GM23338 (cell line): ENCODE results near the gene ANTXR1. TPM values are rescaled to one million over a fixed set of nuclear protein-coding genes. Genes with fewer than 3 reads are reported as not detected.

ENCODE experiments used
- ATAC-seq: fragments of 200-7000 bp; cut with Tn5 transposase; 3 replicates; pipeline ENCODE4 v1.9.1; 2020
- DNase-seq: peaks from one replicate; pipeline ENCODE4 v3.0.0-alpha.2; 2015; ENCODE audit warnings: low spot score
- H2AFZ ChIP-seq: fragments of 200-600 bp; sonication (generic); 2 replicates; pipeline ENCODE4 v1.8.0; 2016; ENCODE audit warnings: antibody characterized with exemption, mild to moderate bottlenecking, moderate library complexity
- H3F3A ChIP-seq: fragments of 200-600 bp; sonication (generic); replicated peaks from 2 replicates; pipeline ENCODE4 v1.8.0; 2017; ENCODE audit warnings: antibody characterized with exemption, mixed run types, low read depth
- H3K27ac ChIP-seq: fragments of 200-600 bp; sonication (generic); 2 replicates; pipeline ENCODE4 v1.6.1; 2016; ENCODE audit warnings: low read depth
- H3K27me3 ChIP-seq: fragments of 200-600 bp; sonication (generic); 2 replicates; pipeline ENCODE4 v1.8.0; 2016; ENCODE audit warnings: mild to moderate bottlenecking, mixed run types, moderate library complexity; ENCODE audit not compliant: insufficient read depth
- H3K36me3 ChIP-seq: fragments of 200-600 bp; sonication (generic); 2 replicates; pipeline ENCODE4 v1.8.0; 2016; ENCODE audit warnings: mild to moderate bottlenecking; ENCODE audit not compliant: insufficient read depth
- H3K4me1 ChIP-seq: fragments of 200-600 bp; sonication (generic); 2 replicates; pipeline ENCODE4 v1.8.0; 2016; ENCODE audit warnings: mild to moderate bottlenecking, moderate library complexity; ENCODE audit not compliant: insufficient read depth
- H3K4me2 ChIP-seq: fragments of 200-600 bp; sonication (generic); 2 replicates; pipeline ENCODE4 v1.7.1; 2017; ENCODE audit warnings: mixed run types
- H3K4me3 ChIP-seq: fragments of 200-600 bp; sonication (generic); 2 replicates; pipeline ENCODE4 v1.6.1; 2016; ENCODE audit warnings: mixed run types
- H3K79me2 ChIP-seq: fragments of 200-600 bp; sonication (generic); replicated peaks from 2 replicates; pipeline ENCODE4 v1.8.0; 2017; ENCODE audit warnings: mild to moderate bottlenecking; ENCODE audit not compliant: insufficient read depth
- H3K9me2 ChIP-seq: fragments of 200-600 bp; sonication (generic); 2 replicates; pipeline ENCODE4 v1.8.0; 2017; ENCODE audit not compliant: insufficient read depth
- H4K20me1 ChIP-seq: fragments of 200-600 bp; sonication (generic); replicated peaks from 2 replicates; pipeline ENCODE4 v1.8.0; 2017; ENCODE audit warnings: mild to moderate bottlenecking; ENCODE audit not compliant: insufficient read depth
- H3K27ac Mint-ChIP-seq: 2 replicates; pipeline ENCODE4 v1.8.0; 2020; ENCODE audit warnings: inconsistent platforms, mild to moderate bottlenecking, moderate library complexity, mixed read lengths
- H3K27me3 Mint-ChIP-seq: 3 replicates; pipeline ENCODE4 v1.8.0; 2022; ENCODE audit warnings: low read depth, mild to moderate bottlenecking, moderate library complexity, mixed read lengths, inconsistent platforms; ENCODE audit not compliant: insufficient read depth, poor library complexity
- H3K36me3 Mint-ChIP-seq: 3 replicates; pipeline ENCODE4 v1.8.0; 2021; ENCODE audit warnings: low read depth, mild to moderate bottlenecking, inconsistent platforms, moderate library complexity, mixed read lengths
- H3K4me1 Mint-ChIP-seq: 3 replicates; pipeline ENCODE4 v1.8.0; 2020; ENCODE audit warnings: mild to moderate bottlenecking, inconsistent platforms, mixed read lengths
- H3K4me3 Mint-ChIP-seq: 3 replicates; pipeline ENCODE4 v1.8.0; 2021; ENCODE audit warnings: moderate library complexity, mild to moderate bottlenecking, inconsistent platforms, mixed read lengths
- H3K9me3 Mint-ChIP-seq: 3 replicates; pipeline ENCODE4 v1.8.0; 2020; ENCODE audit warnings: moderate library complexity, mild to moderate bottlenecking, inconsistent platforms, mixed read lengths
- CREB1 ChIP-seq: fragments of 250-450 bp; sonication (Bioruptor Pico); IDR thresholded peaks from 2 replicates; pipeline ENCODE4 v1.5.0; 2020; ENCODE audit warnings: low read depth, mild to moderate bottlenecking, moderate library complexity
- EZH2phosphoT487 ChIP-seq: fragments of 200-600 bp; sonication (generic); IDR thresholded peaks from one replicate; pipeline ENCODE4 v1.8.1; 2018; ENCODE audit warnings: antibody characterized with exemption; ENCODE audit not compliant: unreplicated experiment
- JUNB ChIP-seq: IDR thresholded peaks from one replicate; pipeline ENCODE4 v1.6.1; 2016; ENCODE audit warnings: antibody characterized with exemption; ENCODE audit not compliant: unreplicated experiment
- NANOG ChIP-seq: IDR thresholded peaks from 2 replicates; pipeline ENCODE4 v1.6.1; 2016; ENCODE audit warnings: antibody characterized with exemption, borderline replicate concordance
- POLR2AphosphoS5 ChIP-seq: IDR thresholded peaks from 2 replicates; pipeline ENCODE4 v1.6.1; 2016; ENCODE audit warnings: antibody characterized with exemption, low read depth
- STAT1 ChIP-seq: IDR thresholded peaks from one replicate; pipeline ENCODE4 v1.6.1; 2016; ENCODE audit warnings: antibody characterized with exemption; ENCODE audit not compliant: unreplicated experiment
- ZNF331 ChIP-seq: fragments of 250-450 bp; sonication (Bioruptor Pico); IDR thresholded peaks from 2 replicates; pipeline ENCODE4 v1.5.0; 2020; ENCODE audit warnings: low read depth, mild to moderate bottlenecking, moderate library complexity
- polyA plus RNA-seq: library from polyadenylated mRNA; unstranded; fragments of >200 nt; fragmentation: Nextera tagmentation; extraction: Ambion mirVana; gene quantifications from 2 replicates; pipeline ENCODE4 v1.2.1, GENCODE V29; 2016
- total RNA-seq: library from RNA; depleted of rRNA; stranded (reverse); fragments of >200 nt; shearing (Covaris generic); gene quantifications from 2 replicates; pipeline ENCODE4 v1.2.3, GENCODE V29; 2014
- TF ChIP-seq, protein P1 (sequence below): fragments of 250-450 bp; sonication (Bioruptor Pico); IDR thresholded peaks from 2 replicates; pipeline ENCODE4 v1.5.0; 2020; ENCODE audit warnings: mild to moderate bottlenecking, moderate library complexity
- TF ChIP-seq, protein P2 (sequence below): IDR thresholded peaks from 2 replicates; pipeline ENCODE4 v1.6.1; 2016; ENCODE audit warnings: antibody characterized with exemption
- TF ChIP-seq, protein P3 (sequence below), 2 experiments: fragments of 200-600 bp in 1 of 2; sonication (generic) in 1 of 2; conservative IDR thresholded peaks; 2 replicates each; pipeline versions ENCODE4 v1.5.1 to v1.6.1; 2016 to 2017; ENCODE audit warnings: antibody characterized with exemption in 2 of 2, low read depth in 2 of 2, mild to moderate bottlenecking in 2 of 2, moderate library complexity in 1 of 2

Gene ANTXR1
- total and polyA plus RNA-seq, 2 experiments from 2014 or later, result 16.1 to 23.1 TPM

DNA sequence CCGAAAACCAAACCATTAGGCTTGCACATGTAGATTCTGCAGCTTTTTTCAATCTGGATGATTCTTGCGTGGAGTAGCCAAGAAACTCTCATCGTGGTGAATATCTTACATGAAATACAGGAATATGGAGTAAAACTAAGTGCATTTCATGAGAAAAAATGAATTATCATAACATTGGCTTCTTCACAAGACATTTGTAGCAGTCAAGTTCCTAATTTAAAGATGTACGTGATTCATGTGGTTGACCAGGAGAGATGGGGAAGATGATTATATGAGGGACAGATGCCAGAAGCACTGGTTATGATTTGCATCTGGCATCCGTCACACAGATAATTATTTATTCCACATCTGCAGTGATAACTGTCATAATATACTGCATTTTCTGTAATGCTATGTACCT, 90.4 kb downstream of the ANTXR1 start:
- TF ChIP-seq ZNF331 (CRISPR knock-in tag), result no peak

DNA sequence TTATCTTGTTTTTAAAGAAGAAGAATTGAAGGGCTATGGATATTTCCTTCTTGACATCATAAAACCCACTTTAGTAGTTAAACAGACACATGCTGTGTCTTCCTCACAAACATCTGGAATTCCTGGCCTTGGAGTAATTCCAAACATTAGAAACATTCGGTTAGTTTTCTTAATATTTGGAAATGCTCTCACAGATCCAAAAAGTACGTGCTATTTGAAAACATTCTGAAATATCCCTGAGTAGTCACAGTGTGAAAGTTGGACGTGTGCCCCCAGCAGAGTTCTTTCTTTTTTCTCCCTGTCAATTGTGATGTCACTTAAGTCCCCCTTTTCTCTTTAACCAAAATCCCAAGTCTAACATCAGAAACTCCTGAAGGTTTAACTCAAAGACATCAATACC, 91.3 kb downstream of the ANTXR1 start:
- Histone ChIP-seq H3K4me3 (no peak overlapping the region), H2AFZ (no peak overlapping the region), H3K9me2 (no peaks in the 10 kb centered on the region), H3K4me2 (no peak overlapping the region), H3K79me2 (no peaks in the 10 kb centered on the region), H3K4me1 (no peaks in the 10 kb centered on the region), H3K27ac (no peak overlapping the region), H4K20me1 (no peaks in the 10 kb centered on the region), H3K36me3 (0 out of 2 replicates have a peak, but pooled peaks cover 5% of the 10 kb centered on the region), H3F3A (no peaks in the 10 kb centered on the region), H3K27me3 (no peaks in the 10 kb centered on the region)
- H3K9me3 Mint-ChIP-seq, result no peaks in the 10 kb centered on the region
- DNase-seq (no peak), ATAC-seq (no peak)
- no peak overlapping the region for H3K4me3 Mint-ChIP-seq
- H3K4me1 Mint-ChIP-seq, result no peaks in the 10 kb centered on the region
- H3K27ac Mint-ChIP-seq, result no peak overlapping the region
- peaks cover 19% of the 10 kb centered on the region; the same call in 2 of the 3 replicates for H3K36me3 Mint-ChIP-seq
- no peaks in the 10 kb centered on the region for H3K27me3 Mint-ChIP-seq
- TF ChIP-seq, protein P1, sequence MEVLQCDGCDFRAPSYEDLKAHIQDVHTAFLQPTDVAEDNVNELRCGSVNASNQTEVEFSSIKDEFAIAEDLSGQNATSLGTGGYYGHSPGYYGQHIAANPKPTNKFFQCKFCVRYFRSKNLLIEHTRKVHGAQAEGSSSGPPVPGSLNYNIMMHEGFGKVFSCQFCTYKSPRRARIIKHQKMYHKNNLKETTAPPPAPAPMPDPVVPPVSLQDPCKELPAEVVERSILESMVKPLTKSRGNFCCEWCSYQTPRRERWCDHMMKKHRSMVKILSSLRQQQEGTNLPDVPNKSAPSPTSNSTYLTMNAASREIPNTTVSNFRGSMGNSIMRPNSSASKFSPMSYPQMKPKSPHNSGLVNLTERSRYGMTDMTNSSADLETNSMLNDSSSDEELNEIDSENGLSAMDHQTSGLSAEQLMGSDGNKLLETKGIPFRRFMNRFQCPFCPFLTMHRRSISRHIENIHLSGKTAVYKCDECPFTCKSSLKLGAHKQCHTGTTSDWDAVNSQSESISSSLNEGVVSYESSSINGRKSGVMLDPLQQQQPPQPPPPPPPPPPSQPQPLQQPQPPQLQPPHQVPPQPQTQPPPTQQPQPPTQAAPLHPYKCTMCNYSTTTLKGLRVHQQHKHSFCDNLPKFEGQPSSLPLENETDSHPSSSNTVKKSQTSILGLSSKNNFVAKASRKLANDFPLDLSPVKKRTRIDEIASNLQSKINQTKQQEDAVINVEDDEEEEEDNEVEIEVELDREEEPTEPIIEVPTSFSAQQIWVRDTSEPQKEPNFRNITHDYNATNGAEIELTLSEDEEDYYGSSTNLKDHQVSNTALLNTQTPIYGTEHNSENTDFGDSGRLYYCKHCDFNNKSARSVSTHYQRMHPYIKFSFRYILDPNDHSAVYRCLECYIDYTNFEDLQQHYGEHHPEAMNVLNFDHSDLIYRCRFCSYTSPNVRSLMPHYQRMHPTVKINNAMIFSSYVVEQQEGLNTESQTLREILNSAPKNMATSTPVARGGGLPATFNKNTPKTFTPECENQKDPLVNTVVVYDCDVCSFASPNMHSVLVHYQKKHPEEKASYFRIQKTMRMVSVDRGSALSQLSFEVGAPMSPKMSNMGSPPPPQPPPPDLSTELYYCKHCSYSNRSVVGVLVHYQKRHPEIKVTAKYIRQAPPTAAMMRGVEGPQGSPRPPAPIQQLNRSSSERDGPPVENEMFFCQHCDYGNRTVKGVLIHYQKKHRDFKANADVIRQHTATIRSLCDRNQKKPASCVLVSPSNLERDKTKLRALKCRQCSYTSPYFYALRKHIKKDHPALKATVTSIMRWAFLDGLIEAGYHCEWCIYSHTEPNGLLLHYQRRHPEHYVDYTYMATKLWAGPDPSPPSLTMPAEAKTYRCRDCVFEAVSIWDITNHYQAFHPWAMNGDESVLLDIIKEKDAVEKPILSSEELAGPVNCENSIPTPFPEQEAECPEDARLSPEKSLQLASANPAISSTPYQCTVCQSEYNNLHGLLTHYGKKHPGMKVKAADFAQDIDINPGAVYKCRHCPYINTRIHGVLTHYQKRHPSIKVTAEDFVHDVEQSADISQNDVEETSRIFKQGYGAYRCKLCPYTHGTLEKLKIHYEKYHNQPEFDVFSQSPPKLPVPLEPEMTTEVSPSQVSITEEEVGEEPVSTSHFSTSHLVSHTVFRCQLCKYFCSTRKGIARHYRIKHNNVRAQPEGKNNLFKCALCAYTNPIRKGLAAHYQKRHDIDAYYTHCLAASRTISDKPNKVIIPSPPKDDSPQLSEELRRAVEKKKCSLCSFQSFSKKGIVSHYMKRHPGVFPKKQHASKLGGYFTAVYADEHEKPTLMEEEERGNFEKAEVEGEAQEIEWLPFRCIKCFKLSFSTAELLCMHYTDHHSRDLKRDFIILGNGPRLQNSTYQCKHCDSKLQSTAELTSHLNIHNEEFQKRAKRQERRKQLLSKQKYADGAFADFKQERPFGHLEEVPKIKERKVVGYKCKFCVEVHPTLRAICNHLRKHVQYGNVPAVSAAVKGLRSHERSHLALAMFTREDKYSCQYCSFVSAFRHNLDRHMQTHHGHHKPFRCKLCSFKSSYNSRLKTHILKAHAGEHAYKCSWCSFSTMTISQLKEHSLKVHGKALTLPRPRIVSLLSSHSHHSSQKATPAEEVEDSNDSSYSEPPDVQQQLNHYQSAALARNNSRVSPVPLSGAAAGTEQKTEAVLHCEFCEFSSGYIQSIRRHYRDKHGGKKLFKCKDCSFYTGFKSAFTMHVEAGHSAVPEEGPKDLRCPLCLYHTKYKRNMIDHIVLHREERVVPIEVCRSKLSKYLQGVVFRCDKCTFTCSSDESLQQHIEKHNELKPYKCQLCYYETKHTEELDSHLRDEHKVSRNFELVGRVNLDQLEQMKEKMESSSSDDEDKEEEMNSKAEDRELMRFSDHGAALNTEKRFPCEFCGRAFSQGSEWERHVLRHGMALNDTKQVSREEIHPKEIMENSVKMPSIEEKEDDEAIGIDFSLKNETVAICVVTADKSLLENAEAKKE, result no peak
- TF ChIP-seq, protein P2, sequence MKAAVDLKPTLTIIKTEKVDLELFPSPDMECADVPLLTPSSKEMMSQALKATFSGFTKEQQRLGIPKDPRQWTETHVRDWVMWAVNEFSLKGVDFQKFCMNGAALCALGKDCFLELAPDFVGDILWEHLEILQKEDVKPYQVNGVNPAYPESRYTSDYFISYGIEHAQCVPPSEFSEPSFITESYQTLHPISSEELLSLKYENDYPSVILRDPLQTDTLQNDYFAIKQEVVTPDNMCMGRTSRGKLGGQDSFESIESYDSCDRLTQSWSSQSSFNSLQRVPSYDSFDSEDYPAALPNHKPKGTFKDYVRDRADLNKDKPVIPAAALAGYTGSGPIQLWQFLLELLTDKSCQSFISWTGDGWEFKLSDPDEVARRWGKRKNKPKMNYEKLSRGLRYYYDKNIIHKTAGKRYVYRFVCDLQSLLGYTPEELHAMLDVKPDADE, result no peak
- TF ChIP-seq, protein P3, sequence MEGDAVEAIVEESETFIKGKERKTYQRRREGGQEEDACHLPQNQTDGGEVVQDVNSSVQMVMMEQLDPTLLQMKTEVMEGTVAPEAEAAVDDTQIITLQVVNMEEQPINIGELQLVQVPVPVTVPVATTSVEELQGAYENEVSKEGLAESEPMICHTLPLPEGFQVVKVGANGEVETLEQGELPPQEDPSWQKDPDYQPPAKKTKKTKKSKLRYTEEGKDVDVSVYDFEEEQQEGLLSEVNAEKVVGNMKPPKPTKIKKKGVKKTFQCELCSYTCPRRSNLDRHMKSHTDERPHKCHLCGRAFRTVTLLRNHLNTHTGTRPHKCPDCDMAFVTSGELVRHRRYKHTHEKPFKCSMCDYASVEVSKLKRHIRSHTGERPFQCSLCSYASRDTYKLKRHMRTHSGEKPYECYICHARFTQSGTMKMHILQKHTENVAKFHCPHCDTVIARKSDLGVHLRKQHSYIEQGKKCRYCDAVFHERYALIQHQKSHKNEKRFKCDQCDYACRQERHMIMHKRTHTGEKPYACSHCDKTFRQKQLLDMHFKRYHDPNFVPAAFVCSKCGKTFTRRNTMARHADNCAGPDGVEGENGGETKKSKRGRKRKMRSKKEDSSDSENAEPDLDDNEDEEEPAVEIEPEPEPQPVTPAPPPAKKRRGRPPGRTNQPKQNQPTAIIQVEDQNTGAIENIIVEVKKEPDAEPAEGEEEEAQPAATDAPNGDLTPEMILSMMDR (conservative IDR thresholded peaks at IDR 0.05; ENCODE audit: low read depth in 2 of 2), result no peak
- TF ChIP-seq EZH2phosphoT487 (no peak), JUNB (no peak), POLR2AphosphoS5 (no peak), CREB1 (CRISPR knock-in tag) (no peak), STAT1 (no peak), NANOG (no peak)

More for the DNA sequence above, 90.4 kb downstream of the ANTXR1 start:
- no peaks in the 10 kb centered on the region for H3K4me1 Mint-ChIP-seq
- no peaks in the 10 kb centered on the region for H3K9me2 ChIP-seq
- H3K4me1 ChIP-seq, result no peaks in the 10 kb centered on the region
- H3K9me3 Mint-ChIP-seq, result no peaks in the 10 kb centered on the region; the same call in 2 of the 3 replicates
- no peaks in the 10 kb centered on the region for H3K27me3 Mint-ChIP-seq
- no peak overlapping the region for H3K27ac Mint-ChIP-seq
- H3K27ac ChIP-seq, result no peak overlapping the region
- H3K36me3 Mint-ChIP-seq, result peaks cover 19% of the 10 kb centered on the region; the same call in 2 of the 3 replicates
- no peaks in the 10 kb centered on the region for H3F3A ChIP-seq
- ATAC-seq, result no peak
- no peak for DNase-seq
- no peaks in the 10 kb centered on the region for H3K27me3 ChIP-seq
- no peaks in the 10 kb centered on the region for H4K20me1 ChIP-seq
- H2AFZ ChIP-seq, result no peak overlapping the region
- no peaks in the 10 kb centered on the region for H3K79me2 ChIP-seq
- H3K4me3 Mint-ChIP-seq, result no peak overlapping the region
- 0 out of 2 replicates have a peak, but pooled peaks cover 5% of the 10 kb centered on the region for H3K36me3 ChIP-seq
- no peak overlapping the region for H3K4me3 ChIP-seq
- no peak overlapping the region for H3K4me2 ChIP-seq
